Neutrophil (primary cell): ENCODE data around the gene CAMK4.

ENCODE experiments used
- H3K27ac ChIP-seq: fragments of 200-600 bp; sonication (generic); 2 replicates; pipeline ENCODE4 v1.5.1; 2016; ENCODE audit warnings: mild to moderate bottlenecking, moderate library complexity
- H3K27me3 ChIP-seq: fragments of 200-600 bp; sonication (generic); 2 replicates; pipeline ENCODE4 v1.6.0; 2016; ENCODE audit warnings: mild to moderate bottlenecking
- H3K36me3 ChIP-seq: fragments of 200-600 bp; sonication (generic); 2 replicates; pipeline ENCODE4 v1.5.1; 2017
- H3K4me1 ChIP-seq, 2 experiments: fragments of 200-600 bp in 1 of 2; sonication (generic) in 1 of 2; 1 replicate in 1 of 2; 2 replicates in 1 of 2; pipeline versions ENCODE4 v1.5.1 to v1.6.1; 2013 to 2016; ENCODE audit warnings: low read depth in 1 of 2, low read length in 1 of 2, mild to moderate bottlenecking in 1 of 2, moderate library complexity in 1 of 2; ENCODE audit not compliant: control insufficient read depth in 1 of 2, insufficient read depth in 1 of 2
- H3K4me3 ChIP-seq, 2 experiments: fragments of 200-600 bp in 1 of 2; sonication (generic) in 1 of 2; 1 replicate in 1 of 2; 2 replicates in 1 of 2; pipeline ENCODE4 v1.5.1; 2013 to 2016; ENCODE audit warnings: low read depth in 1 of 2, low read length in 1 of 2, mild to moderate bottlenecking in 1 of 2, moderate library complexity in 1 of 2
- H3K9me3 ChIP-seq: fragments of 200-600 bp; sonication (generic); 2 replicates; pipeline ENCODE4 v1.5.1; 2016
- TF ChIP-seq, protein P1 (sequence below): fragments of 200-600 bp; sonication (generic); IDR thresholded peaks from 2 replicates; pipeline ENCODE4 v1.5.1; 2016; ENCODE audit warnings: antibody characterized with exemption

CAMK4 gene

DNA sequence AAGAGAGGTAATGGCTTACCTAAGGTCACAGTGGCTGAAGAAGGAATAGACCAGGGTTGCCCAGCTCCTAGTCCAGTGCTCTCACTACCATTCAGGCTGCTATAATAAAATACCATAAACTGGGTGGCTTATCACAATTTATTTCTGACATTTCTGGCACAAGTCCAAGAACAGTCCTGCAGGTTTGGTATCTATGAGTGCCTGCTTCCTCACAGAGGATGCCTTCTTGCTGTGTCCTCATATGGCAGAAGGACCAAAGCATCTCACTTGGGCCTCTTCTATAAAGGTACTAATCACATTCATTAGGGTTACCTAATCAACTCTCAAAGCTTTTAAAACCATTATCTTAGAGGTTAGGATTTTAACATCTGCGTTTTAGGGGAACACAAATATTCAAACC lies 271.0 kb downstream of the CAMK4 start:
- TF ChIP-seq, protein P1, sequence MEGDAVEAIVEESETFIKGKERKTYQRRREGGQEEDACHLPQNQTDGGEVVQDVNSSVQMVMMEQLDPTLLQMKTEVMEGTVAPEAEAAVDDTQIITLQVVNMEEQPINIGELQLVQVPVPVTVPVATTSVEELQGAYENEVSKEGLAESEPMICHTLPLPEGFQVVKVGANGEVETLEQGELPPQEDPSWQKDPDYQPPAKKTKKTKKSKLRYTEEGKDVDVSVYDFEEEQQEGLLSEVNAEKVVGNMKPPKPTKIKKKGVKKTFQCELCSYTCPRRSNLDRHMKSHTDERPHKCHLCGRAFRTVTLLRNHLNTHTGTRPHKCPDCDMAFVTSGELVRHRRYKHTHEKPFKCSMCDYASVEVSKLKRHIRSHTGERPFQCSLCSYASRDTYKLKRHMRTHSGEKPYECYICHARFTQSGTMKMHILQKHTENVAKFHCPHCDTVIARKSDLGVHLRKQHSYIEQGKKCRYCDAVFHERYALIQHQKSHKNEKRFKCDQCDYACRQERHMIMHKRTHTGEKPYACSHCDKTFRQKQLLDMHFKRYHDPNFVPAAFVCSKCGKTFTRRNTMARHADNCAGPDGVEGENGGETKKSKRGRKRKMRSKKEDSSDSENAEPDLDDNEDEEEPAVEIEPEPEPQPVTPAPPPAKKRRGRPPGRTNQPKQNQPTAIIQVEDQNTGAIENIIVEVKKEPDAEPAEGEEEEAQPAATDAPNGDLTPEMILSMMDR, result no peak

DNA sequence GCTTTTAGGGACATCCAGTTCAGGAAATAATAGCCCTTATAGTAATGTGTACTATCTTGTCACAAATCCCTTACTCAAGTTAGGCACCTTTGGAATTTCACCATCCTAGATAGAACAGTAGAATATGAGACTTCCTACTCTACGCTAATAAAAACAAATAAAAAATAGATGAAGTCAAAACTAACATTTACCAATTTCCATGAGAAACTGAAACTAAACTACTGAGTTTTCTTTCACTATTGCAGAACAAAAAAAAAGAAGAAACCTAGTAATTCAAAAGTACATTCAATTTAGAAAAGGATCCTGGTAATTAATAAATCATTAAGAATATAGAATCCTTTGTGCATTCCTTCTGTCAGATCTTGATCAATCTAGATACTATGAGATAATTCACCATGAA lies 274.2 kb downstream of the CAMK4 start:
- H3K36me3 ChIP-seq, result no peaks in the 10 kb centered on the region
- no peak overlapping the region for H3K27ac ChIP-seq
- H3K9me3 ChIP-seq, result no peaks in the 10 kb centered on the region
- no peak overlapping the region for H3K4me3 ChIP-seq
- H3K27me3 ChIP-seq, result no peaks in the 10 kb centered on the region
- H3K4me1 ChIP-seq, result no peaks in the 10 kb centered on the region
- TF ChIP-seq, protein P1, result no peak

More for the DNA sequence above, 271.0 kb downstream of the CAMK4 start:
- H3K27ac ChIP-seq, result no peak overlapping the region
- no peaks in the 10 kb centered on the region for H3K36me3 ChIP-seq
- no peaks in the 10 kb centered on the region for H3K27me3 ChIP-seq
- no peak overlapping the region for H3K4me3 ChIP-seq
- H3K4me1 ChIP-seq, result no peaks in the 10 kb centered on the region
- H3K9me3 ChIP-seq, result no peaks in the 10 kb centered on the region

DNA sequence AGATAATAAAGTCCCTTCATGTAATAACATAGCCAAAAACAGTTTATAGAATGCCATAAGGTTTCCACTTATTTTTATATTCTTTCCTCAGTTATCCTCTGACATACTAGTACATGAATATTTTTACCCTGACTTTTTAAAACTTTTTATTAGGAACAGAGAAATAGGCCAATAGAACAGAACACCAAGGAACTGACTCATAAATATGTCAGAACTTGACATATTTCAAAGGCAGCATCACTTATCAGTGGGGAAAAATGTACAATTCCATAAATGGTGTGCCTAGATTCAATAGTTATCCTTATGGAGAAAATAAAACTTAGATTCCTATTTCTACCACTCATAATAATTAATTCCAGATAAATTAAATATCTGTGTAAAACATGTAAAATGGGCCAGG lies 278.8 kb downstream of the CAMK4 start:
- H3K27ac ChIP-seq, result no peak overlapping the region
- no peaks in the 10 kb centered on the region for H3K36me3 ChIP-seq
- no peak overlapping the region for H3K4me3 ChIP-seq
- H3K9me3 ChIP-seq, result no peaks in the 10 kb centered on the region
- H3K4me1 ChIP-seq, result no peaks in the 10 kb centered on the region
- H3K27me3 ChIP-seq, result no peaks in the 10 kb centered on the region
- TF ChIP-seq, protein P1, result no peak

DNA sequence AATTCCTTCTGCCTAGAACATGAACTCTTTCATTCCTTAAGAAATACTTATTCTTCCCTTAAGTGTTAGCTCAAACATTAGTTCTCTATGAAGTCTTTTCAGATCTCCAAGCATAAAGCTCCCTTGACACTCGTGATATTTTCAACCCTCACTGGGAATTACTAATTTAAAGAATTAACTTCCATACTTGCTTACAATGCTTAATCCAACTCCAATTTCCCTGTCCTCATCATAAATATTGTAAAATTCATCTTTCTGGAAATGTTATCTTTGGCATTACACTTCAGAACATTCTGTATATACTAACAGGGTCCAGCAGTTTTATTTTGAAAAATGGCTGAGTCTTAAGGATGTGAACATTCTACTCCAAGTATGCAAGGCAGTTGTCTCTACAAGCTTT lies 280.9 kb downstream of the CAMK4 start:
- H3K4me3 ChIP-seq, result no peak overlapping the region
- H3K36me3 ChIP-seq, result no peaks in the 10 kb centered on the region
- TF ChIP-seq, protein P1, result no peak
- no peaks in the 10 kb centered on the region for H3K9me3 ChIP-seq
- H3K4me1 ChIP-seq, result no peaks in the 10 kb centered on the region
- H3K27ac ChIP-seq, result no peak overlapping the region
- H3K27me3 ChIP-seq, result no peaks in the 10 kb centered on the region

DNA sequence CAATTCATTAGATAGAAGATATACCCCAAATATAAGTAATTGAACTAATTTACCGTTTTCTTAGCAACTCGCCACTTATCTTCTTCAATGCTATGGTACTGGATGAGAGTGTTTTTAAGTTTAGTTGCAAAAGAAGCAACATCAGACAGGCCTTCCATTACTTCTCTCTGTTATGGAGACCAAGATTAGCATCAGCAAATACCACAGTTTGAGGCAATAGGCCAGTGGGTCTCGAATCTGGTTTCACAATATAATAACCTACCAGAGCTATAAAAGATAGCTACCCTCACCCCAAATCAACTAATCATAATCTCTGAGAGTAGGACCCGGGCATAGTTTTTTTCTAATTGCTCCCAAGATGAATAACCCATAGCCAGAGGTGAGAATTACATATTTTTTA lies 283.1 kb downstream of the CAMK4 start:
- Histone ChIP-seq H3K36me3 (no peaks in the 10 kb centered on the region), H3K9me3 (no peaks in the 10 kb centered on the region), H3K4me3 (no peak overlapping the region), H3K27ac (no peak overlapping the region), H3K27me3 (peaks cover 9% of the 10 kb centered on the region), H3K4me1 (peaks cover 7 to 8% of the 10 kb centered on the region in 2 experiments)
- TF ChIP-seq, protein P1, result no peak

DNA sequence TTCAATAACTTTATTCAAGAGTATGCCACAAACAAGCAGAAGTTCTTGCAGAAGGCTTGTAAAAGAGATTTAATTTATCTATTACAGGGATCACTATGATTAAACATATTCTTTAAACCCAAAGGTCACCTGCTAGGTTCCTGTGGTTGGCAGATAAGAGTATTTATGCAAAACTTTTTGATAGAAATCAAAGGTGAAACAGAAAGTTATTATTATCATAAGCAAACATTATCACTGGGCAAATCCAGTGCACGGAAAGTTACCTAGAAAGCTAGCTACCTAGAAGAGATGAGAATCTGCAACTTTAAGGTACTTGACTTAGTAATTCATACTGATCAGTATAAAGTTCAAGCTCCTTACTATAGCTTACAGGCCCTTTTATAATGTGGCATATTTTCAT lies 284.9 kb downstream of the CAMK4 start:
- no peak overlapping the region for H3K27ac ChIP-seq
- no peaks in the 10 kb centered on the region for H3K9me3 ChIP-seq
- TF ChIP-seq, protein P1, result no peak
- H3K27me3 ChIP-seq, result peaks cover 15% of the 10 kb centered on the region
- no peaks in the 10 kb centered on the region for H3K36me3 ChIP-seq
- no peak overlapping the region for H3K4me3 ChIP-seq
- peaks cover 14 to 18% of the 10 kb centered on the region in 2 experiments for H3K4me1 ChIP-seq
